HG02798 (cell line): ENCODE measurements around the gene AIP.
A peak's percentile ranks its signal among the peaks of the same experiment; 100 is the strongest.
"Not testable (repeated sequence)": the region's sequence is repeated elsewhere in the genome, so short reads cannot be mapped to it uniquely, and the experiment has no call there.

Experiments used
- ATAC-seq: cut with Tn5 transposase; IDR thresholded peaks from one replicate; pipeline ENCODE4 v1.9.1; 2021; ENCODE audit warnings: mild to moderate bottlenecking; ENCODE audit not compliant: unreplicated experiment, poor library complexity

The AIP gene

DNA sequence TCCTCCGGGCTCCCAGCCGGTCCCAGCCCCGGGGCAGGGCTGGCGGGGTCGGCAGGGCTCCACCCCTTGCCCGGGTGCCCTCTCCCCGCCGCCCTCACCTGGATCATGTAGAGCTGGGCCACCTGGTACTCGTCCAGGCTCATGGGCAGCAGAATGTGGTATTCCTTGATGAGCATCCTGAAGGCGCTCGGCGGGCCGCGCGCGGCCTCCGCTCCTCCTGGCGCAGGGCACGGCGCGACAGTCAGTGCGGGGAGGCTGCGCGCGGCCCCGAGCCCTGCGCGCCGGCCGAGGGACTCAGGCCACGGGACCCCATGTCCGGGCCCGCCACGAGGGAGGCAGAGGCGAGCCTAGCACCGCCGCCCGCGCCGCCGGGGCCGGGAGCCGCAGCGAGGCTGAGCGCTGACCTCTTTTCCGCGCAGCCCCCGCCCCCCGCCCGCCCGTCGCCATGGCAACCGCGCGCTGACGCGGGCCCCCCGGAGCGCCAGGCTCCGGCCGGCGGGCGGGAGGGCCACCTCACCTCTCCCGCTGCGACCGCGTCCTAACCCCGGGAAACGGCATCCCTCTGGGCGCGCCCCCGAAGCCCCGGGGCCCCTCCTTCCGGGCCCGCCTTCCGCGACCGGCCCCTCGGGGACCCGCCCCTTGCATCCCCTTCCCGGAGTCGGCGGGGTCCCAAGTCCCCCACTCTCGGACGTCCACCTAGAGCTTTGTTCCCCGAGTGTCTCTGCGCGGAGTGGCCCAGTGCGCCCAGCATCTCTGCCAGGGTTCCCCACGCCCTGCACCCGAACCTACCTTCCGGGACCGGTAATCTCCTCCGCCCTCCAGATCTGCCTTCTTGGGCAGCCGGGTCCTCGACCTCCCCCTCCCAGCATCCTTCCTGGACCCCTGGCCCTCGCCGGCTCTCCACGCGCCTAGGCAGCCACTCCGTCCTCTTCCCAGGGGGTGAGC lies 21.5 kb downstream of the AIP start:
- ATAC-seq, result no peak

DNA sequence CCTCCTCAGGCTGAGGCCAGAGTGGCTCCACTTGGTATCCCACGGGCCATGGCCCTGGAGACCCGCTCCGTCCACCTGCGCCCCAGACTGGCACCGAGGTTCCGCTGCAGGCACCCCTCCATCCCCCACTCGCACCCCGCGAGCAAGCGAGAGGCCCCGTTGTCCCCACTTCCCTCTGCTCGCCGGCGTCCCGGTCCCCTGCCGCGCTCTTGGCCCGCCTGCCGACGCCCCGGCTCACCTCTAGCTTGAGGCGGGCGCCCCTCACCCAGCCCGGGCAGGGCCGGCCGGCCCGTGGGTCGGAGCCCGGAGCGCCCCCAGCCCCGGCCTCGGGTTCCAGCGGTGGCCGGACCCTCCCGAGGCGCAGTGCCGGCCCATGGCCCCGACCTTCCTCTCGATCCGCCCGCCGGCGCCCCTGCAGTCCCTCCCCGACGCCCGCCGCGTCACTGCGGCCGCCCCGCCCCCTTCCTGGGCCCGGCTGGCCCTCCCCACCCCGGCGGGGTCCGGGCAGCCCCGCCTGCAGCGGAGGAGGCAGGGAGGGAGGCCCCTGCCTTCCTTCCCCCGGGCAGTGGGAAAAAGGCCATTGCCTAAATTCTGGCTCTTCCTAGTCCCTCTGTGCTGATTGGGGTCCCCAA lies 22.2 kb downstream of the AIP start, which contains the start of gene PITPNM1:
TSS of gene PITPNM1 (minus strand) at position 414 of the 632 bp plus-strand sequence. CDS start 1,183 bp downstream, outside the sequence.
- peak; percentile 14 for ATAC-seq

DNA sequence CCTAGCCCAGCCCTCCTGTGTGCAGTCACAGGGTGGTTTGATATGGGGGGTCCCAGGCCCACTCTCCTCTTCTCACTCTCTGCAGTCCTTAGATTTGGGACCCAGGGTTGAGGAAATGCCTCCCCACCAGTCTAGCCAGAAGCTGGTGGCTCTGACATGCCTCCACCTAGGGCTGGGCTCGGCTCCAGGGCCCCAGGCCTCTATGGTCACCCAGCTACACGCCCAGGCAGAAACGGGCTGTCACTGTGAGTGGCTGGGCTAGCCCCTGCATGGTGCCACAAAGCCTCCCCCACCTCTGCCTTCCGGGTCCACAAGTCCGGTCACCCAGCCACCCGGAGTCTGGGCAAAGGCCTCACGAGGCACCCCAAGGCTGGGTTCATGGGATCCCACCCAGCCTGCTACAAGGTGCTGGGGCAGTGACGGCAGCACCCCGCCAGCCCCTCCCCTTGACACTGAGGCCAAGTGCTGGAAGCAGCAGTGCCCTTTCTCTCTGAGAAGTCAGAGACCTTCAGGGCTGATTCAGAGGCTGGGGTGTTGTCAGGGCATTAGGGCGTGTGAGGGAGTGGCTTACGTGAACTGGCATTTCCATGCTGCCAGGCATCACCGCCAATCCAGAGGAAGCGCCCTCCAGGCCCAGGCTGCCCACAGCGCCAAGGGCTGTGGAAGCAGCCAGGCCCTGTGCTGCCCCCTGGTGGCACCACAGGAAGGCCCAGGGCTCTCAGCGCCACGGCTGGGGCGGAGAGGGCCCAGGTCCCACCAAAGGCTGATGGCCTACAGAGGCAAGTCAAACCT lies 23.0 kb downstream of the AIP start:
- peak; percentile 20 for ATAC-seq

DNA sequence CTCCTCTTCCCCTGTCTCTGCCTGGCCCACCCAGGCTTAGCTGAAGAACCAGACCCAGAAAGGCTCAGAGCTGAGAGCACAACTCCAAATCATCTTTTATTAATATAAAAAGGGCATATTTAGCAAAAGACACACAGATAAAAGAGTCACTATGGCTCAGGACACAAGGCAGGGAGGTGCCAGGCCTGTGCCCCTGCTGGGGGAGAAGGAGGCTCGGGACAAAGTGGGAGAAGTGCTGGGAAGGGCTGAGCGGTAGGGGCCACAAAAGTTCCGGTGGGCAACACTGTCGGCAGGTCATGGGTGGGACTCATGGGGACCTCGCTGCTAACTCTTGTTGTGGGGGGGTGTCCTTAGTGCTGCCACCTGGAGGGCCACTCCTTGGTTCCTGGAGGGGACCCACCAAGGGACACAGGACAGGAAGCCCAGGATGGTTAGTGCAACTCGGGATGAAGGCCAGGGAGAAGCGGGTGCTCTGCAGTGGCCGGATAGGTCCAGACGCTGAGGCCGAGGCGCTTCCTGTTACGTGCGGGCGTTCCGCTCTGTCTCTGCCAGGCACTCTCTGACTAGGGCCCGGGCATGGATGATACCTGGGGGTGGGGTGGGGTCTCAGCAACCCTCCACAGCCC lies 23.7 kb downstream of the AIP start:
- no peak for ATAC-seq

DNA sequence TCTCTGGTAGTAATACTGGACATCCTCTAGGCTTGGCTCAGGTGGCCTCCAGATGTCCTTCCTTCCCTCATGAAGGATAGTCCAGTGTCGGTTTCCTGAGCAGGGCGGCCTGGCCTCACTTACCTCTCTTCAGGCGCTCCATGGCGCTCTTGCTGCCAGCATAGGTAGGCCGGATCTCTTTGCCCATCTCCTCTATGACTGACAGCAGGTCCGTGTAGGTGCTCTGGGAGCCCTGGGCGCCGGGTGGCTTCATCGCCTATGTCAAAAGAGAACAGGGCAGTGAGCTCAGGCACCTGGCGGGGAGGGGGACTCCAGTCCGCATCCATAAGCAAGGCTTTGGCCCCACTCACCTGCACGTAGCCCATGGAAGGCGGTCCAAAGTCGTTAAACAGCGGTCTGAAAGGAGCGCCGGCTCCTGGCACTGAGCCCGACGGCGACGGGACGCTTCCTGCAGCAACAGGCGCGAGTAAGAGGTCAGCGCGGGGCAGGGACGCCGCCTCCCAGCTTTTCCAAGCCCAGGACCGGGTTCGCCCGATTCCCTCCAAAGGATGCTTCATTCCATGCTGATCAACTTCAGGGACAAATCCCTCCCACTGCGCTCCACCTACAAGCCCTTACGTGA lies 24.5 kb downstream of the AIP start:
- ATAC-seq, result no peak

DNA sequence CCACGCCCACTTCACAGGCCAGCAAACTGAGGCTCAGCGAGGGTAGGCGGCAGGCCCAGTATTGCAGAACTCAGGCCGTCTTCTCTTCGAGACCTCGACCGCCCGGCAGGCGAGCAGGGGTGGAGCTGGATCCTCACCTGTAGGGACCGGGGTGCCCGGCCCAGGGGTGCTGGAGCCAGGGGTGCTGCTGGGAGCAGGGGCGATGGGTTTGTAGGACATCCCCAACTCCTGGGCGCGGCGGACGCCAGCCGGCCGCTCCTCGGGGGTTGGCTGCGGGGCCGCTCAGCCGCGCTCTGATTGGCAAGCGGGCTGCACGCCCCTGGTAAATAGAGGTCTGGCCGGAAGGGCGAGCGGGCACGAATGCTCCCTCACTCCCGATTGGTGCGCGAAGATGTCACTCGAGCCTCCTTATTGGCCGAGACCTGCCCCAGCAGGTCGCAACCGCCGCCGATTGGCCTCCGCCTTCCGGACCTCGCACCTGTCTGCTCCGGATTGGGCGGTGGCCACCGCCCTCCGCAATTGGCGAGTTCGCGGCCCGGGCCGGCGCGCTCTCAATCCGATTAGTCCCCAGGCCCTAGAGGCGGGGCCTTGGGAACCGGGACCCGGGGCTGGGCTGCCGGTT lies 25.1 kb downstream of the AIP start, which contains the start of gene CDK2AP2:
TSS of gene CDK2AP2 (minus strand) at position 299 of the 622 bp plus-strand sequence. CDS start at position 219, 80 bp downstream.
- peak; percentile 82 for ATAC-seq

DNA sequence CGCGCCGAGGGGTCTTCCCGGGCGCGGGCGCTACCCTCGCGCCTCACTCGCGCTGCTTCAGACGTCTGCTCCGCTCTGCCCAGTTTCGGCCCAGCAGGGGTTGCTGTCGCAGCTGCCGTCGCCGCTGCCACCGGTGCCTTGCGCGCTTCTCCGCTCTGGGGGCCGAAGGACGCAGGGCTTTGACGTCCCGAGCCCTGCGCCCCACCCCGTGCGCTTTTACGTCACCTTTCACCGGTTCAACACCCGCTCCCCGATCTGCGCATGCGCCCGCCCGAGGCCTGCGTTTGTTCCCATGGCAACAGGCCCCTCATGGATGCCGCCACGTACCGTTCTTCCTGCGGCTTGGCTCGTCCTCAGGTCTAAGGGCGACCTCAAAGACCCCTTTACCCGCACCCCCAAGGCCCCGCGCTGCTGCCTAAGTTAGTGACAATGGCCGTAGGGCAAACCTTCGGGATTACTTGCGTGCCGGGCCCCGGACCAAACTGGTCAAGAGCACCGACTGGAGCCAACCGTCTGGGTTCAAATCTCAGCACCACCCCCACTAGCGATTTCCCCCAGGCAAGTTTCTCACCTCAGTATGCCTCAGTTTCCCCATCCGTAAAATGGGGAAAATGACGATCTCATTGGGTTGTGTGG lies 25.8 kb downstream of the AIP start:
- ATAC-seq, result peak; percentile 44

DNA sequence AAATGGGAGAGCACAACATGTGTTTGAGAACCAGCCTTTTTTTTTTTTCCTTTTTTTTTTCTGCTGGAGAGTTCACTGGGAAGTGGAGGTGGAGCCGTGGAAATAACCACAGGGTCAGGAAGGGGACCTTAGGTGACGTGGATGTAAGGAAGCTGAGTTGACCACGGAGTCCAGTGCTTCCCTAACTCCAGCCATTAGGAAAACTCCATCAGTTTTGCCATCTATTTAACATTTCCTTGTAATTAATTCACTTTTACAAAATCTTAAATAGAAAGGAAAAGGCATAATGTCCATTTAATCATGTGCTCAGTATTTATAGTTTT lies 27.2 kb downstream of the AIP start:
- no peak for ATAC-seq

DNA sequence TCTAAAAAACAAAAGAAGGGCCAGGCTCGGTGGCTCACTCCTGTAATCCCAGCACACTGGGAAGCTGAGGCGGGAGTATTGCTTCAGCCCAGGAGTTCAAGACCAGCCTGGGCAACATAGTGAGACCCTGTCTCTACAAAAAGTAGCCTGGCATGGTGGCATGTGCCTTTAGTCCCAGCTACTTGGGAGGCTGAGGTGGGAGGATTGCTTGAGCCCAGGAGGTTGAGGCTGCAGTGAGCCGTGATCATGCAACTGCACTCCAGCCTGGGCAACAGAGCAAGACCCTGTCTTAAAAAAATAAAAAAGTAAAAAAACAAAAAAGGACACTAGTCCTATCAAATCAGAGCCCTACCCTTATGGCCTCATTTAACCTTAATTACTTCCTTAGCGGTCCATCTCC lies 28.7 kb downstream of the AIP start:
- not testable (repeated sequence) for ATAC-seq

DNA sequence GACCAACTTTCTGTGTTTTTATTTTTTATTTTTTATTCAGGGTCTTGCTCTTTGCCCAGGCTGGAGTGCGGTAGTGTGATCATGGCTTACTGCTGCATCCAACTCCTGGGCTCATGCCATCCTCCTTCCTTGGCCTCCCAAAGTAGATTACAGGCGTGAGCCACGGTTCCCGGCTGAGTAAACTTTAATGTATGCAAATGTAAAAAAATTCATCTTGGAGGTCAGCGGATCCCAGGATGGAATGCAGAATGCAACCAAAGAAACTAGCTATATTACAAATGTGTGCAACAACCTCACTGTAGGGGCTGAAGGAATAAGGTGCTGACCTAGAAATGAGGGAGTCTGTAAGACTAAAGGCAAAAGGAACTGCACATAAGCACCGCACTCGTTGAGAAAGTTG lies 31.3 kb downstream of the AIP start:
- no peak for ATAC-seq

DNA sequence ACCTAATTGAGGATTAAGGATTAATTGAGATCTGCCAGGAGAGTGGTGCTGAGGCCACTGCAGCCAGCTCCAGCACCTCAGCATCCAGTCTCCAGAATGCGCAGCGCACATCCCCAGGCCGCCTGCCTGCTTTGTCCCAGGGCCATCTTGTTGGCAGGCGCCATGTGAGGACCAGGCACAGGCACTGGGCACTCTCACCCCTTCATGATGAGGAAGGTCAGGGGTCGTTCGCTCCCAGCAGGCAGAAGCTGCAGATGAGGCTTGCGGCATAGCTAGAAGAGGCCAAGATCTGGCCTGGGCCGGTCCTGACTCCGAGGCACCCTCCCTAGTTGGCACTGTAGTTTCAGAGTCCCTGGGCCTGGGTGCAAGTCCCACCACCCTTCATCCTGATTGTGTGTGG lies 34.0 kb downstream of the AIP start:
- no peak for ATAC-seq

DNA sequence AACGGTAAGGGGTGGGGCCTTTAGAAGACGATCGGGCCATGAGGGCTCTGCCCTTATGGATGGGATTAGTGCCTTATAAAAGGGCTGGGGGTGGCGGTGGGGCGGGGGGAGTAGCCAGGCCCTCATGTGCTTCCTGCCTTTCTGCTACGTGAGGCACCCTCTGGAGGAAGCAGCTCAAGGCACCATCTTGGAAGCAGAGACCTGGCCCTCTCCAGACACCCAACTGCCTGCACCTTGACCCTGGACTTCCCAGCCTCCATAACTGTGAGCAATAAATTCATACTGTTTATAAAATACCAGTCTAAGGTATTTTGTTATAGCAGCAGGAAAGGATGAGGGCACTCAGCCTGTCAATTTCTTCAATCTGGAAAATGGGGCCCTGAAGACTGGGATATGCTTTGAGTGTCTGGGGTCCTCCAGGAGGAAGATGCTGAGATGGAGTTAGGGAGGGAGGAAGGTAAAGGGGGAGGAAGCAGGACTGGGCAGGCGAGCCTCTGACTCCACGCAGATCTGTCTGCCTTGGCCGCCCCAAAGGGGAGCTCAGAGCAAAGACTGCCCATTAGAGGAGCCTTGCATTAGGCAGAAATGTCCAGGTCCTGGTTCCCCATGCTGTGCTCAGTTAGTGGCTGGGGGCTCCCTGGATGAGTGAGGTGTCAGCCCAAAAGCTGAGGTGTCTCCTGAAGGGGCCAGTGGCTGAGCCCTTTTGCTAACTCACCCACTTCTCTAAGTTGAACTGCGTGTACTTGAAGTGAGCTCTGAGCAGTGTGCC lies 35.1 kb downstream of the AIP start:
- no peak for ATAC-seq

DNA sequence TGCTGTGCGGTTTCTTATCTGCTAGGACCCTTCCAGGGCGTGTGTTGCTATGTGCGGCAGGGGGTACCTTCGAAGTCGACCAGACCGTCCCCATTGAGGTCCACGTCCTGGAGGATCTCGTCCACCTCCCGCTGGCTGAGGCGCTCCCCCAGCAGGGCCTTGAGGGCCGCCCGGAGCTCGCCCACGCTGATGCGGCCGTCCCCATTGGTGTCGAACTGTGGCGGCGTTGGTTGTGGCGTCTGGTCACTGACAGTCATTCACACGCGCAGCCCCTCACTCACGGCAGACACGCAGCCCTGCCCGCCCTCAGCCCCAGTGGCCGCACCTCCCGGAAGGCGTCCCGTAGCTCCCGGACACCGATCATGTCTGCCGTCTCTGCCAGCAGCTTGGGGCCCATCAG lies 36.9 kb downstream of the AIP start:
- ATAC-seq, result no peak

DNA sequence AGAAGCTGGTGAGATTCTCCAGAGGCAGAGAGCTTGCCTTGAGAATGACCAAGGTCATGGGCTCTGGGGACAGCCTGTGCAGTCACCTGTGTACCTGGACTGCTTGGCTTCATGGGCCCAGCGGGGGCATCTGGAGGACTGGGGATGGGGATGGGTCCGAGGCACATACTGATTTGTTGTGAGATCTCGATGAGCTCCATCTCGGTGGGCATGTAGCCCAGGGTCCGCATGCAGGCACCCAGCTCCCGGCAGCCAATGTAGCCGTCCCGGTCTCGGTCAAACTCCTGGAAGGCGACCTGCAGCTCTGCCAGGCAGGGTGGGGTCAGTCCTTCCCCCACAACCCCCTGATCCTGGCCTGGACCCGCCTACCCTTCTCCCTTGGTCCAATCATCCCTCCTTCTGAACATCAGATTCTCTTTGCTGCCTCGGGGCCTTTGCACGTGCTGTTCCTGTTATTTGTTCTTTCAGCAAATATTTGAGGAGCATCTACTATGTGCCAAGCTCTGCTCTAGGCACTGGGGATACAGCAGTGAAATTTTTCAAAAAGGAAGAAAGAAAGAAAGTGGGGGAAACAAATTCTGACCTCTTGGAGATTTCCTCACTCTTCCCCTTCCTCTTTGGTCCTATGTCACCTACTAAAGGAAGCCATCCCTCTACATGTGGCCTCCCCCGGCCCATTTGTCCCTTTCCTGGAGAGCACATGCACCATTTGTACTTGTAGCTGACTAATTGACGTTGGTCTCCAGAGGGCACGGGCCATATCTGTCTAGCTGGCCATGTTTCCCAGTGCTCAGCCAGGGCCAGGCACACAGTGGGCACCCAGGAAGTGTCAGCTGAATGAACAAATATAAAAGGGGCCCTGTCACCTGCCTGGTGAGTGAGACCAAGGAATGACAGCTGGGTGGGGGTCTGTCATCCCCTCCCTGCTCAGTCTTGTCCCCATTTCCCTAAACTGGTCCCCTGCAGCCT lies 38.3 kb downstream of the AIP start:
- ATAC-seq, result no peak

DNA sequence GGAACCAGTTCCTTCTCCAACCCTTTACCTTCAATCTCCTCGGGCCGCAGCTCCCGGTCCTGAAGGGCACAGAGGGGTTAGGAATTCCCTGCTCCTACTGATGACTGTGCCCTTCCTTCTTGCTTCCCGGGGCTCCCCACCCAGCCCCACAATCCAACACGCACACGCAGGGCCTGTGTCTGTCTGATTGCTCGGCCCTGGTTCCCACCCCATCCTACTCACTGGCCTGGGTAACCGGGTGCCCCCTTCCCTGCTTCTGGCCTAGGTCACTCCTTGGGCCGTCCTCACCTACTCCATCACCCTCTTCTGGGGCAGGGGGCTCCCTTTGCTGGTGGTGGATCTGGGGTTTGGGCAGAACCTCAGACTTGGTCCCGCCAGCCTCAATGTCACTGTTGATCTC lies 39.1 kb downstream of the AIP start:
- ATAC-seq, result no peak

DNA sequence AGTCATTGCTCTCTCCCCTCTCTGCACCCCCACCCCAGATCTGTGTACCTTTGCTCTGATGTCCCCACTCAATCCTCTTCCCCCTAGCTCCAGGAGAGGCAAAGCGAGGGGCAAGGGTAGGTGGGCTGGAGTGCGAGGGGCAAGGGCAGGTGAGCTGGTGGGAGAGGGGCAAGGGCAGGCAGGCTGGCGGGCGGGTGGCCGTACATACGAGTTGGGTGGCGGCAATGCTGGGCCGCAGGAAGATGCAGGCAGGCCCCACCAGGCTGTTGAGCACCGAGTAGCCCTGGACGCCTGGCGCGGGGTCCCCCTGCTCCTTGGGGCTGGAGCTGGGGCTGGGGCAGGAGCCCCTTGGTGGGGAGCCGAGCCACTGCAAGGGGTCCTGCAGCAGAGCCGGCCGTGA lies 39.5 kb downstream of the AIP start:
- ATAC-seq, result no peak

DNA sequence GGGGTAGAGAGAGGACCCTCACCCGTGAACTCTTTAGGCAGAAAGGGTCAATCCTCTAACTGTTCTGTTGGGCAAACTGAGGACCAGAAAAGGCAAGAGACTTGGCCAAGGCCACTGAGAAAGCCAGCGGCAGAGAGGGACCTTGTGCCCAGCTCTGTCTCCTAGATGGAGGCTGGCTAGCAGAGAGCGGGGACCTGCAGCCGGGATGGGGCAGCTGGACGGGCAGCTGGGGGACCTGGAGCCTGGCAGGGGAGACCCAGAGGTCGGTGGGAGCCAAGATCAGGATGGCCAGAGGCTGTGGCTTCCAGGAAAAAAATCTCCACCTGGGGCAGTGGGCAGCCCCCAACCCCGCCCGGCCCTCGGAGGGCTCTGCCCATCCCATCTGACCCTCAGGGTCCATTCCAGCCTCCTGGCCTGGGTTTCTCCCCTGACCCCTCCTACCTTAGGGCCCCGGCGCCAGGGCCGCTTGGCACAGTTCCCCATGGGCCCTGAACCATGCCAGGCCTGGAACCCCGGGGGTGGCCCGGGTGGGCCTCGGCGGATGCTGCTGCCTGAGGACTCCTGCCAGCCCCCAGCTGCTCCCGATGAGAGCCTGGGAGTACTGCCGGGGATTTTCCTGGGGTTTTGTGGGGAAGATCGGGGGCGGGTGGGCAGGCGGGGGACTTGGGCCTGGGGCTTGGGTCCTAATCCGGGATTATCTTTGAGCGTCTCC lies 40.2 kb downstream of the AIP start, which contains the start of gene CABP2:
TSS of gene CABP2 (minus strand) at position 603 of the 712 bp plus-strand sequence. CDS start at position 483, 120 bp downstream.
- no peak for ATAC-seq
